Measurements from ENCODE around the gene CCL15.
"Not testable (repeated sequence)": the region's sequence is repeated elsewhere in the genome, so short reads cannot be mapped to it uniquely, and the experiment has no call there.

Gene CCL15

GRCh38 chr17:36001110-36001771 lies at the start of gene CCL15:
CCL15 (minus strand) TSS chr17:36001553; CDS start chr17:36001492, 61 bp downstream.
- DNase-seq = no peak

- DNase-seq = no peak
Measured at GRCh38 chr17:36049643-36050042, 48.3 kb upstream of the CCL15 start.

GRCh38 chr17:36048066-36048465 lies 46.7 kb upstream of the CCL15 start:
- DNase-seq = no peak

GRCh38 chr17:36036235-36036634 lies 34.9 kb upstream of the CCL15 start:
- DNase-seq = no peak

- DNase-seq = no peak
Measured at GRCh38 chr17:36034127-36034526, 32.8 kb upstream of the CCL15 start.

GRCh38 chr17:36030956-36031355 lies 29.6 kb upstream of the CCL15 start:
- DNase-seq = no peak

GRCh38 chr17:36027761-36028160 lies 26.4 kb upstream of the CCL15 start:
- no peak for DNase-seq

- DNase-seq = no peak
Measured at GRCh38 chr17:36024106-36024869, 22.9 kb upstream of the CCL15 start.

- no peak for DNase-seq
Measured at GRCh38 chr17:36019423-36019822, 18.1 kb upstream of the CCL15 start.

GRCh38 chr17:36017799-36018198 lies 16.4 kb upstream of the CCL15 start, which contains the start of gene CCL23:
CCL23 (minus strand) TSS chr17:36017972; CDS start chr17:36017897, 75 bp downstream.
- no peak for DNase-seq

- DNase-seq = no peak
Measured at GRCh38 chr17:36016555-36016954, 15.2 kb upstream of the CCL15 start.

- not testable (repeated sequence) for DNase-seq
Measured at GRCh38 chr17:36015895-36016294, 14.5 kb upstream of the CCL15 start.

- DNase-seq = no peak
Measured at GRCh38 chr17:36014946-36015345, 13.6 kb upstream of the CCL15 start.

- DNase-seq = no peak
Measured at GRCh38 chr17:36011201-36011600, 9.8 kb upstream of the CCL15 start.

GRCh38 chr17:36008998-36009665 lies 7.8 kb upstream of the CCL15 start:
- DNase-seq = no peak

GRCh38 chr17:36004594-36005108 lies 3.3 kb upstream of the CCL15 start:
- no peak for DNase-seq

GRCh38 chr17:36002631-36003030 lies 1.3 kb upstream of the CCL15 start:
- DNase-seq = no peak

GRCh38 chr17:36001862-36002603 lies 680 bp upstream of the CCL15 start:
- peak; percentile 3 for DNase-seq

- DNase-seq = no peak
Measured at GRCh38 chr17:36000732-36001109, 632 bp downstream of the CCL15 start.

GRCh38 chr17:35998756-35999155 lies 2.6 kb downstream of the CCL15 start:
- no peak for DNase-seq

GRCh38 chr17:35998018-35998545 lies 3.3 kb downstream of the CCL15 start:
- DNase-seq = no peak

GRCh38 chr17:35995346-35995745 lies 6.0 kb downstream of the CCL15 start:
- not testable (repeated sequence) for DNase-seq

GRCh38 chr17:35991075-35991474 lies 10.3 kb downstream of the CCL15 start:
- DNase-seq = no peak

Data from NCI-H2171 treated with DMSO at 0.1 percent for 48 hours (cell line).